HEK293 (cell line): Measurements from ENCODE around the gene ARFGAP1.

Experiments
- AEBP2 ChIP-seq: fragments of 450-650 bp; formaldehyde crosslinking; IDR thresholded peaks from 2 replicates; pipeline ENCODE4 v1.5.1; 2016; ENCODE audit warnings: missing biosample characterization, missing genetic modification characterization, borderline replicate concordance
- BCL11A ChIP-seq: fragments of 450-650 bp; formaldehyde crosslinking; IDR thresholded peaks from 2 replicates; pipeline ENCODE4 v1.5.1; 2016; ENCODE audit warnings: low read depth, missing biosample characterization, missing genetic modification characterization
- BCL11B ChIP-seq: fragments of 450-650 bp; formaldehyde crosslinking; IDR thresholded peaks from 2 replicates; pipeline ENCODE4 v1.5.1; 2016; ENCODE audit warnings: low read depth, missing biosample characterization, missing genetic modification characterization
- GLI4 ChIP-seq: fragments of 450-650 bp; formaldehyde crosslinking; IDR thresholded peaks from 2 replicates; pipeline ENCODE4 v1.5.1; 2016; ENCODE audit warnings: missing biosample characterization, missing genetic modification characterization
- HOXD13 ChIP-seq: sonication (generic); formaldehyde crosslinking; IDR thresholded peaks from 2 replicates; pipeline ENCODE4 v1.8.0; 2022; ENCODE audit warnings: missing genetic modification reagents, borderline replicate concordance
- KLF10 ChIP-seq: fragments of 450-650 bp; IDR thresholded peaks from 2 replicates; pipeline ENCODE4 v1.5.1; 2018; ENCODE audit warnings: missing biosample characterization, mild to moderate bottlenecking, missing genetic modification characterization
- KLF17 ChIP-seq: fragments of 450-650 bp; formaldehyde crosslinking; IDR thresholded peaks from 2 replicates; pipeline ENCODE4 v1.5.1; 2016; ENCODE audit warnings: missing biosample characterization, missing genetic modification characterization
- PRDM10 ChIP-seq: fragments of 450-650 bp; formaldehyde crosslinking; IDR thresholded peaks from 2 replicates; pipeline ENCODE4 v1.5.1; 2016; ENCODE audit warnings: missing biosample characterization, missing genetic modification characterization
- PRDM6 ChIP-seq: fragments of 450-650 bp; formaldehyde crosslinking; IDR thresholded peaks from 2 replicates; pipeline ENCODE4 v1.5.1; 2017; ENCODE audit warnings: missing biosample characterization, missing genetic modification characterization
- SP7 ChIP-seq: fragments of 450-650 bp; formaldehyde crosslinking; IDR thresholded peaks from 2 replicates; pipeline ENCODE4 v1.5.1; 2016; ENCODE audit warnings: missing biosample characterization, missing genetic modification characterization
- ZBTB21 ChIP-seq: fragments of 450-650 bp; formaldehyde crosslinking; IDR thresholded peaks from 2 replicates; pipeline ENCODE4 v1.5.1; 2017; ENCODE audit warnings: missing biosample characterization, missing genetic modification characterization
- ZBTB7A ChIP-seq: fragments of 450-650 bp; formaldehyde crosslinking; IDR thresholded peaks from 2 replicates; pipeline ENCODE4 v1.5.1; 2016; ENCODE audit warnings: low read depth, missing biosample characterization, missing genetic modification characterization
- ZFP37 ChIP-seq: fragments of 450-650 bp; formaldehyde crosslinking; IDR thresholded peaks from 2 replicates; pipeline ENCODE4 v1.5.1; 2016; ENCODE audit warnings: missing biosample characterization, missing genetic modification characterization
- ZIC2 ChIP-seq: fragments of 450-650 bp; formaldehyde crosslinking; IDR thresholded peaks from 2 replicates; pipeline ENCODE4 v1.5.1; 2016; ENCODE audit warnings: missing biosample characterization, missing genetic modification characterization
- ZNF10 ChIP-seq: fragments of 450-650 bp; formaldehyde crosslinking; IDR thresholded peaks from 2 replicates; pipeline ENCODE4 v1.5.1; 2017; ENCODE audit warnings: missing biosample characterization, missing genetic modification characterization
- ZNF148 ChIP-seq: fragments of 450-650 bp; formaldehyde crosslinking; IDR thresholded peaks from 2 replicates; pipeline ENCODE4 v1.5.0; 2017; ENCODE audit warnings: missing biosample characterization, missing genetic modification characterization, borderline replicate concordance
- ZNF19 ChIP-seq: fragments of 450-650 bp; formaldehyde crosslinking; IDR thresholded peaks from 2 replicates; pipeline ENCODE4; 2016; ENCODE audit warnings: missing biosample characterization, missing genetic modification characterization, low read depth
- ZNF2 ChIP-seq: fragments of 450-650 bp; formaldehyde crosslinking; IDR thresholded peaks from 2 replicates; pipeline ENCODE4 v1.5.1; 2016; ENCODE audit warnings: missing biosample characterization, missing genetic modification characterization
- ZNF221 ChIP-seq: fragments of 450-650 bp; formaldehyde crosslinking; IDR thresholded peaks from 2 replicates; pipeline ENCODE4 v1.5.1; 2017; ENCODE audit warnings: missing biosample characterization, missing genetic modification characterization, borderline replicate concordance
- ZNF24 ChIP-seq: fragments of 450-650 bp; formaldehyde crosslinking; IDR thresholded peaks from 2 replicates; pipeline ENCODE4 v1.5.1; 2016; ENCODE audit warnings: missing biosample characterization, missing genetic modification characterization
- ZNF292 ChIP-seq: fragments of 450-650 bp; formaldehyde crosslinking; IDR thresholded peaks from 2 replicates; pipeline ENCODE4 v1.5.1; 2016; ENCODE audit warnings: low read depth, missing biosample characterization, missing genetic modification characterization, borderline replicate concordance
- ZNF510 ChIP-seq: fragments of 450-650 bp; formaldehyde crosslinking; IDR thresholded peaks from 2 replicates; pipeline ENCODE4 v1.5.1; 2018; ENCODE audit warnings: mild to moderate bottlenecking, missing genetic modification characterization, missing biosample characterization; ENCODE audit not compliant: insufficient replicate concordance
- ZNF692 ChIP-seq: fragments of 450-650 bp; formaldehyde crosslinking; IDR thresholded peaks from 2 replicates; pipeline ENCODE4 v1.5.1; 2016; ENCODE audit warnings: missing biosample characterization, missing genetic modification characterization
- ZNF707 ChIP-seq: fragments of 450-650 bp; formaldehyde crosslinking; IDR thresholded peaks from 2 replicates; pipeline ENCODE4 v1.5.1; 2016; ENCODE audit warnings: missing biosample characterization, missing genetic modification characterization
- ZNF843 ChIP-seq: fragments of 450-650 bp; formaldehyde crosslinking; IDR thresholded peaks from 2 replicates; pipeline ENCODE4 v1.5.1; 2016; ENCODE audit warnings: missing biosample characterization, missing genetic modification characterization
- ZSCAN5A ChIP-seq: fragments of 450-650 bp; formaldehyde crosslinking; IDR thresholded peaks from 2 replicates; pipeline ENCODE4 v1.5.1; 2016; ENCODE audit warnings: missing biosample characterization, missing genetic modification characterization

ARFGAP1 gene

GRCh38 chr20:63273635-63274380, 1.2 kb downstream of the ARFGAP1 start (continued):
- TF ChIP-seq PRDM6 (tag by site-specific recombination) (no peak), ZBTB7A (no peak), HOXD13 (CRISPR knock-in tag) (no peak), AEBP2 (tag by site-specific recombination) (no peak), ZNF707 (tag by site-specific recombination) (no peak), ZFP37 (tag by site-specific recombination) (peak; percentile 50), KLF10 (no peak), GLI4 (tag by site-specific recombination) (no peak), ZNF843 (tag by site-specific recombination) (no peak), SP7 (tag by site-specific recombination) (peak; percentile 21; the same call in 1 of the 2 replicates), ZSCAN5A (tag by site-specific recombination) (no peak), ZIC2 (tag by site-specific recombination) (peak; percentile 35; the same call in 1 of the 2 replicates), ZBTB21 (tag by site-specific recombination) (peak; percentile 63; the same call in 1 of the 2 replicates), KLF17 (tag by site-specific recombination) (0 out of 2 replicates have a peak, but pooled peaks have one; percentile 26), ZNF10 (tag by site-specific recombination) (no peak), ZNF2 (tag by site-specific recombination) (no peak), PRDM10 (tag by site-specific recombination) (peak; percentile 67), ZNF221 (no peak), ZNF148 (tag by site-specific recombination) (no peak), BCL11B (tag by site-specific recombination) (no peak), ZNF510 (tag by site-specific recombination) (no peak), ZNF24 (tag by site-specific recombination) (no peak), ZNF292 (tag by site-specific recombination) (no peak), ZNF692 (tag by site-specific recombination) (0 out of 2 replicates have a peak, but pooled peaks have one; percentile 24), ZNF19 (tag by site-specific recombination) (no peak), BCL11A (tag by site-specific recombination) (no peak)
